ENCODE measurements around the gene GRAMD1B.
A peak's percentile ranks its signal among the peaks of the same experiment; 100 is the strongest.
"Not testable (repeated sequence)": the region's sequence is repeated elsewhere in the genome, so short reads cannot be mapped to it uniquely, and the experiment has no call there.

GRAMD1B gene

DNA sequence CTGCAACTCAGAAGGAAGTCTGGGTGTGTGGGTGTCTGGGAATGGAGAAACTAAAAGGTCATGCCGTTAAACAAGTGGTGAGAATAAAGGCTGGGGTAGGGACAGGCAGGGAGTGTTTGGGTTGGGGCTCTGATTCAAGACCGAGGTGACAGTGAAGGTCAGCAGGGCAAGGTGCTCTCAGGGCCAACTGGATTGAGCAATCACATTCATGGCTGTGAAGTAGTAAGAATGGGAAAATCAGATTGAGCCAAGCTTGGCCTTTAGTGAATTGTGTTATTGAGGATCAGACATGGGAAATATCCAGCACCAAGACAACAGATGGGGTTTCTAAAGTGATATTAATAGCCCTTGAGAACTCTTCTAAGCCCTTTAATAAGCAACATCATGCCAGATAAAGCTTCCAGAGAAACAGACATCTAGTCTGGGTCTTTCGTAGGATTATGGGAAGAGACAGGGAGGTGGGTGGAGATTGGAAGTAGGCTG lies 200.1 kb downstream of the GRAMD1B start:
- Mint-ChIP-seq H3K9me3 (no peaks in the 10 kb centered on the region), H3K4me1 (ENCODE audit: low read depth) (peaks cover 10% of the 10 kb centered on the region), H3K36me3 (ENCODE audit: low read depth) (peaks cover 8% of the 10 kb centered on the region), H3K4me3 (no peak overlapping the region), H3K27ac (no peak overlapping the region), H3K27me3 (peaks cover 5% of the 10 kb centered on the region)
- intact Hi-C loops (cut with micrococcal nuclease) = no loop called here

GRCh38 chr11:123640029-123640428 lies 210.0 kb downstream of the GRAMD1B start:
- H3K27me3 Mint-ChIP-seq = peaks cover 5% of the 10 kb centered on the region
- H3K27ac Mint-ChIP-seq = no peak overlapping the region
- H3K9me3 Mint-ChIP-seq = no peaks in the 10 kb centered on the region
- H3K4me1 Mint-ChIP-seq (ENCODE audit: low read depth) = peaks cover 5% of the 10 kb centered on the region
- H3K4me3 Mint-ChIP-seq = no peak overlapping the region
- H3K36me3 Mint-ChIP-seq (ENCODE audit: low read depth) = no peaks in the 10 kb centered on the region
- intact Hi-C loops (cut with micrococcal nuclease) = no loop called here

DNA sequence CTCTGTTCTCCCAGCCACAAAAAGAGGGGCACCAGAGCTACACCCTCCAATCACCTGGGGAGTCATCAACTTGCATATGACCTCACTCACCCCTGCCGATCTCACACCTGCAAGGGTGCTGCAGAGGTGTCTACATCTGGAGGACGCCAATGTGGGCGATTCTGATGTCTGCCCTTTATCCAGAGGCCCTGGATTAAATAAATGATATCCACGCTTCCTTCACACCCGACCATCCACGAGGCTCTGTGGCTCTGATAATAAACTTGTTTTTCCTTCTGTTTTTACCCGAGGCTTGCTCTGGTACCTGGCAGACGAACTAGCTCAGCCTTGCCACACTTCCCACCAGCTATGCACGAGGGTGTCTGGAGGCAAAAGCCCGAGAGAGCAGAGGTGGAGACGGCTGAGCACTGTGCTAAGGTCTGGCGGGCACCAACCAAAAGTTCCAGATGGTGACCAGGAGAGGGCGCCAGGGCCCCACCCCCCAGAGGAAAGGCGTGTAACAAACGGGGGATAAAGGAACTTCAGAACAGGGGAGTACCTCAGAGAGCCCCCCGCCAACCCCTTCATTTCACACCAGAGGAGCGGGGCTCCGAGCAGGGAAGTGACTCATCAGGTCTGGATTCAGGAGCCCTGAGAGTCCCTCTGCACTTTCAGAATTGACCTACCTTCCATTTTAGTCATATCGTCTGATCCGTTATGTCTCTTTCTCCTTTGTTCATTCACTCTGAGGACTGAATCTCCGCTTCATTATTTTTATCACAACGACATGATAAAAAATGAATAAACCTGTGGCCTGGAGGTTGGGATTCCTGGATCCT lies 210.8 kb downstream of the GRAMD1B start:
- H3K4me3 Mint-ChIP-seq = no peak overlapping the region
- no peaks in the 10 kb centered on the region for H3K36me3 Mint-ChIP-seq (ENCODE audit: low read depth)
- no peak overlapping the region for H3K27ac Mint-ChIP-seq
- intact Hi-C loops (cut with micrococcal nuclease) = loop anchor here (1.0 kb wide), 1 partner anchor 66 kb away; no protein-coding TSS in a partner anchor
- H3K9me3 Mint-ChIP-seq = no peaks in the 10 kb centered on the region
- peaks cover 5% of the 10 kb centered on the region for H3K4me1 Mint-ChIP-seq (ENCODE audit: low read depth)
- peaks cover 7% of the 10 kb centered on the region for H3K27me3 Mint-ChIP-seq

DNA sequence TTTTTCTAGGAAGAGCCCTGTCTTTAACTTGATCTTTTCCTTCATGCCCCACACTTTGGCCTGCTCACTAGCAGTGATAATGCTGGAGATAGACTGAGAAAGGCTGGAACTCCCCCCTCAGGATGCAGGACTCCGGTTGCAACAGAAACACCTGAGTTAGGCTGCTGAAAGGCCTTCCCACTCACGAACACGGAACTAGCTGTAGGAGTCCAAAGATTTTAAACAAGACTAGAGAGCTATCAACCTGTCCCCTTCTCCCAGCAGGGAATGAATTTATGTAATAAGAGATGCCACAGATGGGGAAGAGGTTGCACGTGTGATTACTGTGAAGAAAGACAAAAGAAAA lies 211.4 kb downstream of the GRAMD1B start:
- Mint-ChIP-seq H3K4me1 (ENCODE audit: low read depth) (peaks cover 5% of the 10 kb centered on the region), H3K36me3 (ENCODE audit: low read depth) (no peaks in the 10 kb centered on the region), H3K4me3 (no peak overlapping the region), H3K9me3 (no peaks in the 10 kb centered on the region), H3K27ac (no peak overlapping the region), H3K27me3 (peaks cover 10% of the 10 kb centered on the region)
- intact Hi-C loops (cut with micrococcal nuclease) = loop anchor here (1.0 kb wide), 1 partner anchor 66 kb away; no protein-coding TSS in a partner anchor

DNA sequence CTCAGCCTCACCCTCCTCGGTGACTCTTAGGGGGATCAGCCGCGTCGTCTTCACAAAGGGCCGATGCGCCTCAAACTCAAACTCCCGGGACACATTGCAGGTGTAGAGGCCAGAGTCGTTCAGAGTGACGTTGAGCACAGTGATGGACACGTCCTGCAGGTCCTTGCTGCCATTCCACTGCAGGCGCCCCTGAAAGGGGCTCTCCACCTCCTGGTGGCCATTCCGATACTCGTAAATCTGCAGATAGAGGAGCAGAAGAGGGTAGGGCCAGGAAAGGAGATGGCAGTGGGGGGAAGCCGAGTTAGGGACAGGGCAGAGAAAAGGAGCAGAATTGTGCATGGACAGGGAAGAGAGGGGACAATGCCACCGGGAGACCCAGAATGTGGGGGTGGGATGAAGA lies 212.4 kb downstream of the GRAMD1B start:
- Mint-ChIP-seq H3K27me3 (peaks cover 12% of the 10 kb centered on the region), H3K27ac (no peak overlapping the region), H3K4me1 (ENCODE audit: low read depth) (peaks cover 5% of the 10 kb centered on the region), H3K4me3 (no peak overlapping the region), H3K9me3 (no peaks in the 10 kb centered on the region), H3K36me3 (ENCODE audit: low read depth) (no peaks in the 10 kb centered on the region)
- intact Hi-C loops (cut with micrococcal nuclease) = no loop called here

DNA sequence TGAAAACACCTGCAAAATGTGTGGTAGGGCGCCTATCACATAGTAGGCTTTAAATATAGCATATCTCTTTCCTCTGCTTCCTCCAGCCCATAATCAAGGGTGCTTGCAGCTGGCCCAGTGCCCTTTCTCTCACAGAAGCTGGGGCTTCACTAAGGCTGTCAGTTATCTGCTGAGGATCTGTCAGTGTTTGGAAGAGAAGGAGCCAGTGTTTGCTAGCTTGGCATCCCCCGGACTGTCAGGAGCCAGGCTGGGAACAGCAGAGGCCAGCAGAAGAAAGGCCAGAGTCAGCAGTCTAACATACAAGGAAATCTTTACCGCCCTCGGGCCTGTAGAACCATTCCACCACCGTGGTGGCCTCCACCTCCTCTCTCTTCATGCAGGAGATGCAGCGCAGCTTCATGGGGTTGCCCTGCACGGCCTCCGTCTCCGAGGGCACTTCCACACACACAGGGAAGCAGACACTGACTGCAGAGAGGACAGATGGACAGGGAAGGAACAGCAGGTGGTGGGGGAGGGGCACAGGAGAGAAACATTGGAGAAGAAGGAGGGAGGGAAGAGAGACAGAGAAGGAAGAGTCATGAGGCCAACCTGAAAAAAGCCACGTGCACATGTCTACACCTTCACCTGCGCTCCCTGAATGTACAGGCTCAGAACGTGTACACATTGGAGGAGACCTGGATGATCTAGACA lies 215.4 kb downstream of the GRAMD1B start:
- no peaks in the 10 kb centered on the region for H3K36me3 Mint-ChIP-seq (ENCODE audit: low read depth)
- H3K4me1 Mint-ChIP-seq (ENCODE audit: low read depth) = peaks cover 5% of the 10 kb centered on the region
- no peak overlapping the region for H3K27ac Mint-ChIP-seq
- H3K4me3 Mint-ChIP-seq = no peak overlapping the region
- intact Hi-C loops (cut with micrococcal nuclease) = no loop called here
- peaks cover 14% of the 10 kb centered on the region for H3K27me3 Mint-ChIP-seq
- H3K9me3 Mint-ChIP-seq = no peaks in the 10 kb centered on the region

- H3K27me3 Mint-ChIP-seq = peaks cover 51% of the 10 kb centered on the region
Observed at GRCh38 chr11:123650901-123651300, 220.8 kb downstream of the GRAMD1B start.

GRCh38 chr11:123652599-123652998 lies 222.5 kb downstream of the GRAMD1B start:
- Mint-ChIP-seq H3K36me3 (ENCODE audit: low read depth) (no peaks in the 10 kb centered on the region), H3K4me1 (ENCODE audit: low read depth) (peaks cover 13% of the 10 kb centered on the region), H3K9me3 (no peaks in the 10 kb centered on the region), H3K27ac (no peak overlapping the region), H3K4me3 (no peak overlapping the region), H3K27me3 (peaks cover 55% of the 10 kb centered on the region)
- intact Hi-C loops (cut with micrococcal nuclease) = no loop called here

More at GRCh38 chr11:123650901-123651300, 220.8 kb downstream of the GRAMD1B start:
- no peaks in the 10 kb centered on the region for H3K9me3 Mint-ChIP-seq
- no peaks in the 10 kb centered on the region for H3K36me3 Mint-ChIP-seq (ENCODE audit: low read depth)
- H3K4me3 Mint-ChIP-seq = no peak overlapping the region
- H3K27ac Mint-ChIP-seq = no peak overlapping the region
- intact Hi-C loops (cut with micrococcal nuclease) = no loop called here
- H3K4me1 Mint-ChIP-seq (ENCODE audit: low read depth) = peaks cover 13% of the 10 kb centered on the region

GRCh38 chr11:123653483-123653826 lies 223.4 kb downstream of the GRAMD1B start:
- peaks cover 55% of the 10 kb centered on the region for H3K27me3 Mint-ChIP-seq
- no peaks in the 10 kb centered on the region for H3K36me3 Mint-ChIP-seq (ENCODE audit: low read depth)
- no peaks in the 10 kb centered on the region for H3K9me3 Mint-ChIP-seq
- H3K4me3 Mint-ChIP-seq = no peak overlapping the region
- intact Hi-C loops (cut with micrococcal nuclease) = no loop called here
- peaks cover 13% of the 10 kb centered on the region for H3K4me1 Mint-ChIP-seq (ENCODE audit: low read depth)
- H3K27ac Mint-ChIP-seq = no peak overlapping the region

DNA sequence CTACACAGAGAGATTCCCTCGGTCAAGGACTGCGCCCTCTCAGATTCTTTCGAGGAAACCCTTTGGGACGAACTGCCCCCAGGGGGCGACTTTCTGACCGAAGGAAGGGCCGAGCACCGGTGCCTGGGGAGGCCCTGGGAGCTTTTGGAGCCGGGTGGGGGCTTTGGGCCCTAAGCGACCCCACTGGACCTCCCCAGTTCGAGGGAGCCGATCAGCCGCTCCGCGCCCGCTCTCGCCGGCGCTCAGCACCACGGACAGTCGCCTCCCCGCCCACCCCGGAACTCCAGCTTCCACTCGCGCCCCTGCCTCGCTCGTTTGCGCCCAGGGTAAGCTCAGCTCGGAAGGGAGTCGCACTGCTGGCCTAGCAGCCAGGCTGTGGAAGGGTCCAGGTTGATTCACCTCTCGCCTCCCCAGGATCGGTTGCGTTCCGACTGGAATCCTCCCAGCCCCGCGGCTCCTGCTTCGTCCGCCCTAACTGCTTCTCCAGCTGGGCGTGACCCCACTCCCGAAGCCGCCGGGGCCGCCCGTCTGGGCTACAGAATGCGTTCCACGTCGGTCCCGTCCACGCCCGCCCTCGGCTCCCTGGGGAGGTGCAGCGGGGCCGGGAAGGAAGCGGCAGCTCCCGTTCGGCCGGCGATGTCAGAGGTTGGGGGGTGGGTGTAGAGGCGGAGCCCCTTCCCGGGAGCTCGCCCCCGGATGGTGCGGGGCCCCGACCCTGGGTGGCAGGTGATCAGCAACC lies 223.9 kb downstream of the GRAMD1B start:
- H3K4me1 Mint-ChIP-seq (ENCODE audit: low read depth) = peaks cover 13% of the 10 kb centered on the region
- no peaks in the 10 kb centered on the region for H3K36me3 Mint-ChIP-seq (ENCODE audit: low read depth)
- peak overlapping the region; percentile 70 for H3K4me3 Mint-ChIP-seq
- peaks cover 55% of the 10 kb centered on the region for H3K27me3 Mint-ChIP-seq
- H3K9me3 Mint-ChIP-seq = no peaks in the 10 kb centered on the region
- H3K27ac Mint-ChIP-seq = no peak overlapping the region
- intact Hi-C loops (cut with micrococcal nuclease) = no loop called here

GRCh38 chr11:123654566-123655081 lies 224.6 kb downstream of the GRAMD1B start, which contains the start of gene SCN3B:
Gene SCN3B, minus strand, starts transcription at chr11:123654624. Its CDS starts 823 bp downstream, at chr11:123653801.
- H3K9me3 Mint-ChIP-seq = no peaks in the 10 kb centered on the region
- intact Hi-C loops (cut with micrococcal nuclease) = no loop called here
- no peak within 1 kb of the TSS for H3K27ac Mint-ChIP-seq
- peak within 1 kb of the TSS; percentile 70 for H3K4me3 Mint-ChIP-seq
- peaks cover 13% of the 10 kb centered on the region for H3K4me1 Mint-ChIP-seq (ENCODE audit: low read depth)
- H3K27me3 Mint-ChIP-seq = peaks cover 53% of the 10 kb centered on the region
- no peaks in the 10 kb centered on the region for H3K36me3 Mint-ChIP-seq (ENCODE audit: low read depth)

- Mint-ChIP-seq H3K4me1 (ENCODE audit: low read depth) (peaks cover 5% of the 10 kb centered on the region), H3K4me3 (no peak overlapping the region), H3K27me3 (peaks cover 23% of the 10 kb centered on the region), H3K36me3 (ENCODE audit: low read depth) (no peaks in the 10 kb centered on the region), H3K27ac (no peak overlapping the region), H3K9me3 (no peaks in the 10 kb centered on the region)
- intact Hi-C loops (cut with micrococcal nuclease) = no loop called here
Observed at GRCh38 chr11:123659311-123659710, 229.2 kb downstream of the GRAMD1B start.

DNA sequence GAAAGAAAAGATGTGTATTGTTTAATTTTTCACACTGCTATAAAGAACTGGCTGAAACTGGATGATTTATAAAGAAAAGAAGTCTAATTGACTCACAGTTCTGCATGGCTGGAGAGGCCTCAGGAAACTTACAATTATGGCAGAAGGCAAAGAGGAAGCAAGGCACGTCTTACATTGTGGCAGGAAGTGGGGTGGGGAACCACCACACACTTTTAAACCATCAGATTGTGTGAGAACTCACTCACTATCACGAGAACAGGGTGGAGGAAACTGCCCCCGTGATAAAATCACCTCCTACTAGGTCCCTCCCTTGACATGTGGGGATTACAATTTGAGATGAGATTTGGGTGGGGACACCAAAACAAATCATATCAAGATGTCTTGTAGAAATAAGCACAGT lies 229.9 kb downstream of the GRAMD1B start:
- intact Hi-C loops (cut with micrococcal nuclease); H3K4me1 Mint-ChIP-seq (ENCODE audit: low read depth); H3K9me3 Mint-ChIP-seq; H3K27ac Mint-ChIP-seq; H3K4me3 Mint-ChIP-seq; H3K36me3 Mint-ChIP-seq (ENCODE audit: low read depth): not testable (repeated sequence)
- peaks cover 16% of the 10 kb centered on the region for H3K27me3 Mint-ChIP-seq

GRCh38 chr11:123665306-123665705 lies 235.2 kb downstream of the GRAMD1B start:
- intact Hi-C loops (cut with micrococcal nuclease) = no loop called here
- Mint-ChIP-seq H3K9me3 (no peaks in the 10 kb centered on the region), H3K4me1 (ENCODE audit: low read depth) (no peaks in the 10 kb centered on the region), H3K27ac (no peak overlapping the region), H3K4me3 (no peak overlapping the region), H3K36me3 (ENCODE audit: low read depth) (no peaks in the 10 kb centered on the region), H3K27me3 (no peaks in the 10 kb centered on the region)
